Peyer's patch (tissue), 4 donors: ENCODE data around the gene CADPS.

ENCODE experiments used
- POLR2A ChIP-seq, 2 donors: fragments of 450-650 bp; IDR thresholded peaks; one replicate each; pipeline ENCODE4 v1.5.1; 2017; ENCODE audit warnings: antibody characterized with exemption in 2 of 2, mild to moderate bottlenecking in 2 of 2, moderate library complexity in 2 of 2
- TF ChIP-seq, protein P1 (sequence below), 6 experiments: fragments of 450-650 bp in 4 of 6; fragments of 200-600 bp in 2 of 6; sonication (generic) in 1 of 6; IDR thresholded peaks; one replicate each; pipeline ENCODE4 v1.5.1; 2017 to 2019; ENCODE audit warnings: antibody characterized with exemption in 6 of 6, mild to moderate bottlenecking in 3 of 6, moderate library complexity in 1 of 6

- no peak for TF ChIP-seq POLR2A (IDR thresholded peaks at IDR 0.05)
- TF ChIP-seq, protein P1, sequence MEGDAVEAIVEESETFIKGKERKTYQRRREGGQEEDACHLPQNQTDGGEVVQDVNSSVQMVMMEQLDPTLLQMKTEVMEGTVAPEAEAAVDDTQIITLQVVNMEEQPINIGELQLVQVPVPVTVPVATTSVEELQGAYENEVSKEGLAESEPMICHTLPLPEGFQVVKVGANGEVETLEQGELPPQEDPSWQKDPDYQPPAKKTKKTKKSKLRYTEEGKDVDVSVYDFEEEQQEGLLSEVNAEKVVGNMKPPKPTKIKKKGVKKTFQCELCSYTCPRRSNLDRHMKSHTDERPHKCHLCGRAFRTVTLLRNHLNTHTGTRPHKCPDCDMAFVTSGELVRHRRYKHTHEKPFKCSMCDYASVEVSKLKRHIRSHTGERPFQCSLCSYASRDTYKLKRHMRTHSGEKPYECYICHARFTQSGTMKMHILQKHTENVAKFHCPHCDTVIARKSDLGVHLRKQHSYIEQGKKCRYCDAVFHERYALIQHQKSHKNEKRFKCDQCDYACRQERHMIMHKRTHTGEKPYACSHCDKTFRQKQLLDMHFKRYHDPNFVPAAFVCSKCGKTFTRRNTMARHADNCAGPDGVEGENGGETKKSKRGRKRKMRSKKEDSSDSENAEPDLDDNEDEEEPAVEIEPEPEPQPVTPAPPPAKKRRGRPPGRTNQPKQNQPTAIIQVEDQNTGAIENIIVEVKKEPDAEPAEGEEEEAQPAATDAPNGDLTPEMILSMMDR (IDR thresholded peaks at IDR 0.05), result no peak
Observed at GRCh38 chr3:62370112-62370857, 504.9 kb downstream of the CADPS start.
